HS-5 (cell line): ENCODE results near the gene ASS1.
"Not testable (repeated sequence)": the region's sequence is repeated elsewhere in the genome, so short reads cannot be mapped to it uniquely, and the experiment has no call there.

ENCODE experiments used
- DNase-seq: peaks from one replicate; pipeline ENCODE4 v3.0.0-alpha.2; 2012; ENCODE audit warnings: low read depth

ASS1 gene

DNA sequence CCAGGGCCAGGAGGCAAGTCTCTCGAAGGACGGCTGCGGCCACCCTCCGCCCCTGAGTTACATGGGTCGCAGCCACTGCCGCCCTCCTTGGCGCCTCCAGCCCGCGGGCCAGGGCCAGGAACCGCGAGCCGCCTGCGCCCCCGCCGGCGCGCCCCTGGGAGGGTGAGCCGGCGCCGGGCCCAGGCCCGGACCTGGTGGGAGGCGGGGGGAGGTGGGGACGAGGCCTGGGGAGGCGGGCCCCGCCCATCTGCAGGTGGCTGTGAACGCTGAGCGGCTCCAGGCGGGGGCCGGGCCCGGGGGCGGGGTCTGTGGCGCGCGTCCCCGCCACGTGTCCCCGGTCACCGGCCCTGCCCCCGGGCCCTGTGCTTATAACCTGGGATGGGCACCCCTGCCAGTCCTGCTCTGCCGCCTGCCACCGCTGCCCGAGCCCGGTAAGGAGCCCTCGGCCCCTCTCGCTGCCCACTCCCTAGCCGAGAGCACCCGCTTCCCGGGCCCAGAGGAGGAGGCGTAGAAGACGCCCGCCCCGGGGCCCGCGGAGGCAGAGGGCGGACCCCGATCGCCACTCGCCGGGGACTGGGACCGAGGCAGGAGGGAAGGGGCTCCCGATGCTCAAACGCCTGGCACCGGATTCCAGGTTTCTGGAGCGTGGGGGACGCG is at the start of gene ASS1:
Gene ASS1, plus strand, starts transcription at position 397 of the 657 bp plus-strand sequence. CDS start 7,268 bp downstream, outside the sequence.
- no peak for DNase-seq

DNA sequence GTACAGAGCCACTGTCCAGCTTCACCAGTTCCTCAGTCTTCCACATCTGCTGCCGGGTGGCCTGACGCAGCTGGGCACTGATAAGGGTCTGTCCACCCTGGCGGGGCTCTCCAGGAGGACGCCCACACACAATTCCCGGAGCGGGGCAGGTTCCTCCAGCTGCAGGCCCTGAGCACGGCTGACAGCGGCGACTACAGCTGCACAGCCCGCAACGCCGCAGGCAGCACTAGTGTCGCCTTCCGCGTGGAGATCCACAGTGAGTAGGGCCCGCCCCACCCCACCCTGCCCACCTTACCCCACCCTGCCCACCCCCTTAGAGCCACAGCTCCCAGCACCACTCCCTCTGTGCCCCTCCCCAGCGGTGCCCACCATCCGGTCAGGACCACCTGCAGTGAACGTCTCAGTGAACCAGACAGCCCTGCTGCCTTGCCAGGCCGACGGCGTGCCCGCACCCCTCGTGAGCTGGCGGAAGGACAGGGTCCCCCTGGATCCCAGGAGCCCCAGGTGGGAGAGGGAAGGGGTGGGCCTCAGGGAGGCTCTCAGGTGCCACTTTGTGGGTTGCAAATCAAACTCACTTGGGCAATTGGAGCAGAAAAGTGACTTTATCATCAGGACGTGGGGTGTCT is 48.8 kb upstream of the ASS1 start:
- DNase-seq, result no peak

DNA sequence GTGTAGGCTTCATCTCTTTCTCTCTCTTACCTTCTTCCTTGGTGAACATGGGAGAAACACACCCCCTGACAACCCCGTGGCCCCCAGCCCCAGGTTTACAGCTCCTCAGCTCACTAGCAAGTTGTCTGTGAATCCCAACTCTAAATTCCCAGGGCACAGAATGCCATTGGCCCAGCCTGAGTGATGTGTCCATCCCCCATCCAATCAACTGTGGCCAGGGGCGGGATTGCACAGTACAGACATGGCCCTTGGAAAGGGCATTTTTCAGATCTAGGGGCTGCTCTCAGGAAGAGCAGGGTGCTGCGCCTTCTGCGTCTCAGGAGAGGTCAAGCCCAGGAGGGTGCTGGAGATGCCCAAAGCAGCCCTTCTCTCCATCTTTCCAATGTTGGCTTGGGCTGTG is 48.2 kb upstream of the ASS1 start:
- no peak for DNase-seq

DNA sequence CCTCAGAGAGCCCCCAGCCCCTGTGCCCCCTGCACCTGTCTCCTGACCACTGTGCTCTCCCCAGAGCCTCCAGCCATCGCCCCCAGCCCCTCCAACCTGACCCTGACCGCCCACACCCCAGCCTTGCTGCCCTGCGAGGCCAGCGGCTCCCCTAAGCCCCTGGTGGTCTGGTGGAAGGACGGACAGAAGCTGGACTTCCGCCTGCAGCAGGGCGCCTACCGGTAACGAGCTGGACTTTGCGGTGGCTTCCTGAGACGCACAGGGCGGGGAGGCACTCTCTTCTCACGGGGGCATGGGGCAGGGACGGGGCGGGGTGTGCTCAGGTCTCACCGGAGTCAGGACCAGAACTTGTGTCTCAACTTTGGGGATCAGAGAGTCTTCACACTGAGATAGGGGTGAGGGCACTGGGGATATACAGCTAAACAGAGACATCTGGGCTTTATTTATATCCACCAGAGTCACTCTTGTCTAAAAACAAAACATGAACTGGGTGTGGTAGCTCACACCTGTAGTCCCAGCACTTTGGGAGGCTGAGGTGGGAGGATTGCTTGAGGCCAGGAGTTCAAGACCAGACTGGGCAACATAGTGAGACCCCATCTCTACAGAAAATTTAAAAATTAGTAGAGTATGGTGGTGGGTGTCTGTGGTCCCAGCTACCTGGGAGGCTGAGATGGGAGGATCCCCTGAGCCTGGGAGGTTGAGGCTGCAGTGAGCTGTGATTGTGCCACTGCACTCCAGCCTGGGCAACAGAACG is 46.1 kb upstream of the ASS1 start:
- DNase-seq, result no peak

DNA sequence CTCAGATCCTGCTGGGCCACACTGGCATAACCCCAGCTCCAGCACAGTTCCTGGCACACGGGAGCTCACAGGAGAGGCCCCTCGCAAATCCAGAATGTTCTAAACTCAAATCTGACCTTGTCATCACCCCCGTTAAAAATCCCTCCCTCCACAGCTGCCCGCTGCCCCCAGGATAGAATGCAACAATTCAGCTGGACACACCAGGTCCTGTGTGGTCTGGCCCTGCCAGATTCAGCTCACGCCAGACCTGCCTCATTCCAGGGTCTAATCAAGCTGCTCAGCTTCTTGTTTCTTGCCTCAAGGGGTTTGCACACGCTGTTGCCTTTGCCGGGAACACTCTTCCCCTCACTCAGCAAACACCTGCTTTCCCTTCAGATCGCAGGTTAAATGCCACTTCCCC is 45.0 kb upstream of the ASS1 start:
- no peak for DNase-seq

DNA sequence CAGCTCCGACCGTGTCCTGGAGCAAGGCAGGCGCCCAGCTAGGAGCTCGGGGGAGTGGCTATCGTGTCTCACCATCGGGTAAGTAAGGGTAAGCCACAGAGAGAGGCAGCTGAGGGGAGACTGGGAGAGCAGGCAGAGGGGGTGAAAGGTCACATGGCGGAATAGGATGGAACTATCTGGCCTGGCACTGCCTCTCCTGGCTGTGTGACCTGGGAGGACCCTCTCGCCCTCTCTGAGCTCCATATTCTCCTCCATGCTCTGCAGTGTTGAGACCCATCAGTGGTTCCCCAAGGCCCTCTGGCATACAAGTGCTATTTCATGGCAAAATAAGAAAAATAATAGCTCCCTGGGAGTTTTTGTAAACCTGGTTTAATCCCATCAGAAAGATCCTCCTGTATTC is 43.9 kb upstream of the ASS1 start:
- DNase-seq, result no peak

DNA sequence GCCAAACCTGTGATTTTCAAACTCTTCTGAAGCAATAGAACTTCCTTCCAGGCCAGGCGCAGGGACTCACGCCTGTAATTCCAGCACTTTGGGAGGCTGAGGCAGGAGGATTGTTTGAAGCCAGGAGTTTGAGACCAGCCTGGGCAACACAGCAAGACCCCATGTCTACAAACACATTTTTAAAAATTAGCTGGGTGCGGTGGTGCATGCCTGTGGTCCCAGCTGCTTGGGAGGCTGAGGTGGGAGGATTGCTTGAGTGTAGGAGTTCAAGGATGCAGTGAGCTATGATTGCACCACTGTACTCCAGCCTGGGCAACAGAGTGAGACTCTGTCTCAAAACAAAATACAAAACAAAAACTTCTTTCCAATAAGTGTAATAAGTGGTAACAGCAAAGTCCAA is 43.0 kb upstream of the ASS1 start:
- not testable (repeated sequence) for DNase-seq

DNA sequence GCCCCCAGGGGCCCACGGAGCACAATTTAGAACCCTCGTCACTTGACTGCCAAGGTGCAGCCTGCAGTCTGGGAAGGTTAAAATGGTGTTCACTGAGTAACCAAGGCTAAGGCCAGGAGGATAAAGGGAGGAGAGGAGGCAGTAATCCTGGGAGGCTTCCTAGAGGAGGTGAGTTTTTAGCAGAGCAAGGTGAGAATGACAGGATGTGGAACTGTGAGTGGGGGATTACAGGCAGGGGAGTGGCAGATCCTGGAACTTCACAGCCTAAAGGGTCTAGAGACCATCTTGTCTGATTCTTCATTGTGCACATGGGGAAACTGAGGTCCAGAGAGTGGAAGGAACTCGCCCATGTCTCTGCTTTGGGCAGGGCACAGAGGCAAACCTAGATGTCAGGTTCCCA is 42.5 kb upstream of the ASS1 start:
- no peak for DNase-seq

DNA sequence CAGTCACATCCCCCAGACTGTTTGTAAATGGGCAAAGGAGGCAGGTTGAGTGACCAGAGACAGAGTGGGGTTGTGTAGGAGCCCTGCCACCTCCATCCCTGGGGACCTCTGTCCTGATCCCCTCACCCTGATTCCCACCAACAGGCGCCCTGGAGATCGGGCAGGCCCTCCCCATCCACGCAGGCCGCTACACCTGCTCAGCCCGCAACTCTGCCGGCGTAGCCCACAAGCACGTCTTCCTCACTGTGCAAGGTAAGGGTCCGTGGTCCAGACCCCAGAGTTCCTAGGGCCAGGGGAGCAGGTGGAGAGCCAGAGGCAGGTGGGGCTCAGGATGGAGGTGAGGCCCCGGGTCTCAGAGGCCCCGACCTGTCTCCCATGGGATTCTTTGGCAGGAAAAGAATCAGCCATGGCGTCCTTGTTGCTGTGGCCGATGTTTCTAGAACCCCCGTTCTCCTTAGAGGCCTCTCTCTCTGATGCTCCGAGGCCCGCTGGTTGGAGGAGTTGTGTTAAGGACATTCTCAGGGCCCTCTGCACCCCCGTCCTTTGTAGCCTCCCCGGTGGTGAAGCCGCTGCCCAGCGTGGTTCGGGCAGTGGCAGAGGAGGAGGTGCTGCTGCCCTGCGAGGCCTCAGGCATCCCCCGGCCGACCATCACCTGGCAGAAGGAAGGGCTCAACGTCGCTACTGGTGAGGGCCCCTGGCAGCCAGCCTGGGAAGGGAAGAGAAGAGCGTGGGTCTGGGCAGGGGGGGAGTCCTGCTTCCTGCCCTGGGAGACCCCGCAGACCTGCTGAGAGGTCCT is 41.9 kb upstream of the ASS1 start:
- DNase-seq, result no peak

DNA sequence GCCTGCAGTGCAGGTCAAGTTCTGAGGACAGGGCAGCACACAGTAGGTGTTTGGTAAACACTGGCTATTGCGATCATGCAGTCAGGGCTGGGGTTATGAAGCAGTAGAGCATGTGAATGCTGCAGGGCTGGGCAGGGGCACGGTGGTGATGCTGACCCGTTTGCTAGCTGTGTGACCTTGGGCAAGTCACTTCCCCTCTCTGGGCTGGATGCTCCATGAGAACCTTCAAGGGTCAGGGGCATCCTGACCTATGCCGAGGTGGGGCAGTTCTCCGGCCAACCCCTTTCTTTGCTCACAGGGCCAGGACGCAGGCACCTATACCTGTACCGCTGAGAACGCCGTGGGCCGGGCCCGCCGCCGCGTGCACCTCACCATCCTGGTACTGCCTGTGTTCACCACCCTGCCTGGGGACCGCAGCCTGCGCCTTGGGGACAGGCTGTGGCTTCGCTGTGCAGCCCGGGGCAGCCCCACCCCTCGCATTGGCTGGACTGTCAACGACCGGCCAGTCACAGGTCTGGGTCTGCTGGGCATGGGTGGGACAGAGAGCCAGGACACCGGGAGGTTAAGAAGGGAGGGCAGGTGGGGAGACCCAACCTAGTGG is 39.0 kb upstream of the ASS1 start:
- DNase-seq, result no peak

DNA sequence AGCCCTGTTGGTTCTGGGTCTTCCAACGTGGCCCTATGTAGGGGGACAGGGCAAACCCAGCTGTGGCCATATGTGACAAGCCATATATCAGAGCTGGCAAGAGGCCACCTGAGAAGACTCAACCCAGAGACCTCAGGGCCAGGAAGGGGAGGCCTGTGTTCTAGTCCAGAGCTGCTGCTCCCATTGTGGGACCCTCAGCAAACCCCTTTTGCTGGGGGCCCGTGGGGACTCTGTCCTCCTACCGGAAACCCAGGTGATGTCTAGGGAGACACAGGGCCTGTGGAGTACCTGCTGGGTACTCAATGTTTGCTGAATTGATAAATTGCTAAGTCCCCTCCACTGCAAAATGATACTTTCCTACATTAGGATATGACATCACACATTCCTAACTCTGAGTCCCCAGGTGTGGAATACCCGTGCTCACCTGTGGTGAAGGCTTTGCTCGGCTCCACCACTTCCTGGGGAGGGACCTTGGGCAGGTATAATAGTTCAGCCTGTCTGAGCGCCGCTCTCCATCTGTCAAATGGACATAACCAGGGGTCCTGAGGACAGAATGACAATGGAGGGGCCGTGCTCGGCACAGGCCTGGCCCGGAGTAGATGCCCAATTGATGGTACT is 38.4 kb upstream of the ASS1 start:
- DNase-seq, result no peak

DNA sequence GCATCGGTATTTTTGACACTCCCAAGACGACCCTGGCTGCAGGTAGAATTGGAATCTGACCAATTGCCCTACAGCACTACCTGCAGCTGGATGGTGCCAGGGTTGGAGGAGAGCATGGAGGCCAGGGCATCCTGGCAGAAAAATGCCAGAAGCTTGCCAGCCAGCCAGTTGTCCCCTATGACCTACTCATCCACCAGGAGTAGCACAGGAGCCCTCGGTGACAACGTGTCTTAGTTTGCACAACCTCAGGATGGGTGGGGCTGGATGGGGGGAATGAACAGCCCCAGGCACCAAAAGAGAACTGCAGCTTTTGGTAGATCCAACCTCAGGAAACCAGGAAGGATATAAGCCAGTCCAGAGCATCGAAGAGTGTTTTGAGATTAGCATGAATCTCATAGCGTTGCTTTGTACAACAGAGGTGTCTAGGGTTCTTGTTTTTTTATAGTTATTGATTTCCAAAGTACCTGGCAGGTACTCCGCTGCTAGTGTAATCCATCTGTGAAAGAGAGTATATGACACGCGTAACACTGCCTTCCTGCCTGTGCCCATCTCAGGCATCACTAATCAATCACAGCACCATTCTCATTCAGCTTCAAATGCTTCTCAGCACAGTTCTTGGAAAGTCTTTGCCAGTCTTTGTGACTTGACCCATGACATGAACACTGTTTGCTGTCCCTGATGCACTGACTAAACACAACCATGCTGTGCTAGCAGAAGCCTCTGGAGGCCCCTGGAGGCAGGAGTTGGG is 36.7 kb upstream of the ASS1 start:
- DNase-seq, result no peak

DNA sequence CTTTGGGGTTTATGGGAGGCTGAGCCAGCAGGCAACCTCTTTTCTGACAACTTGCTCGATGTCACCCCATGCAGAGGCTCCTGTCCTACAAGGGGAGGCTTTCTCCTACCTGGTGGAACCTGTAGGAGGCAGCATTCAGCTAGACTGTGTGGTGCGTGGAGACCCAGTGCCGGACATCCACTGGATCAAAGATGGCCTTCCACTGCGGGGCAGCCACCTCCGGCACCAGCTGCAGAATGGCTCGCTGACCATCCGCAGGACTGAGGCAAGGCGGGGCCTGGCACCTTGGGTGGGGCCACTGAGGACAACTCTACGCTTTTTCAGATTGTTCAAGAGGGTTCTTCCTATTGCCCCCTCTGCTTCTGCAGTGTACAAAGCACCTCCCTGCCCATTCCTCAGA is 36.1 kb upstream of the ASS1 start:
- DNase-seq, result no peak

DNA sequence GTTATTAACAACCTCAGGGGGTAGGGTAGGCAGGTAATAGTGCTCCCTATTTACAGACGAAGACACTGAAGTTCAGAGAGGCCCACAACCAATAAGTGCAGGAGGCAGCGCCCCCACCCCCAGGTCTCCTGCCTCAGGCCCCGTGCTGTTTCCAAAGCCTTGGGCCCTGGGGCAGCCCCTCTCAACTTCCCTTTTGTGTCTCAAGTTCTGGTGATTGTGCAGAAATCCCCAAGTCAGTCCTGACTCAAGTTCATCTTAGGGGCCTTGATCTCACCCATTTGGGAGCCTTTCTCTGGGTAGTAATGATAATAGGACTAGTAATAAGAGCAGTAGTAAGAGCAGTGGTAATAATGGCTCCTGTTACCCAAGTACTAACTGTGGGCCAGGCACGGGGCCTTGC is 35.5 kb upstream of the ASS1 start:
- DNase-seq, result no peak

DNA sequence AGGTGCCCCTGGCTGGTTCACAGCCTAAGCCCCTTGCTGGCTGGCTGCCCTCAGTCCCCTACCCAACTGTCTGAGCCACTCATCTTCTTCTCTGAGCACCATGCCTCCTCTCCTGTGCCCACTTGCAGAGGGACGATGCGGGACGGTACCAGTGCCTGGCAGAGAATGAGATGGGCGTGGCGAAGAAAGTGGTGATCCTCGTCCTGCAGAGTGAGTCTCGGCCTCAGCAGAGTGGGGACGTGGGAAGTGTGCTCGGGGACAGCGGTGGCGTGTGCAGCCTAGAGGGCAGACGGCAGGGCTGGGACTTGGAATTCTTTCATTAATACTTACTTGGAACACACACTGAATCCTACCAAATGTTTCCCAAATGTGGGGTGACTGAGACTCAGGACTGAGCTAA is 34.3 kb upstream of the ASS1 start:
- DNase-seq, result no peak

DNA sequence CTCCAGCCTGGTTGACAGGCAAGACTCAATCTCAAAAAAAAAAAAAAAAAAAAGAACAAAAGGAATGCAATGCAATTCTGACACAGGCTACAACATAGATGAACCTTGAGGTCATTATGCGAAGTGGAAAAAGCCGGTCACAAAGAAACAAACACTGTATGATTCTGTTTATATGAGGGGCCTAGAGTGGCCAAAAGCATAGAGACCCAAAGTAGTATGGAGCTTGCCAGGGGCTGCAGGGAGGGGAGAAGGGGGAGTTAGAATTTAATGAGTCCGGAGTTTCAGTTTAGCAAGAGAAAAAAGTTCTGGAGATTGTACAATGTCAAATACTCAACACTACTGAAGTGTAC is 33.2 kb upstream of the ASS1 start:
- DNase-seq, result no peak

DNA sequence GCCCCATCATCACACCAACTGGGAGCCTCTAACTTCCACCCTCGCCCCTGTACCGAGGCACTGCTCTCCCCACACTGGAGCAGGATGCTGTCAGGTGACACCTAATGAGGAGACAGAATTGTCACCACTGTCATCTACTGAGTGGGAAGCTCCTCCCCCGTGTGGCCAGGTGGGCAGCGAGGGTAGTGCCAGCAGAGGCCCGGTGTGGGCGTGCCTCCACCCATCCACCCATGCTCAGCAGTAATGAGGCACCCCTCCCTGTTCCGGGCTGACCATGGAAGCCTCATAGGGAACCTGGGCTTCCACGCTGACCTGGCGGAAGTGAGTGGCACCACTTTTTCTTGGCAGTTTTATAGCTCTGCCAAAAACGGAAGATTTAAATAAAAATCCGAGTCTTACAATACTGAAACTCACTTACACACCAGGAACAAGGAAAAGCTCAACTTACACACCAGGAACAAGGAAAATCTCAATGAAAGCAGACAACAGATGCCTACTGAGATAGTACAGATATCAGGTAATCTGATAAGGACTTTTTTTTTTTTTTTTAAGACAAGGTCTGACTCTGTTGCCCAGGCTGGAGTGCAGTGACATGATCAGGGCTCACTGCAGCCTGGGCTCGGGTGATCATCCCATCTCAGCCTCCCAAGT is 30.6 kb upstream of the ASS1 start:
- no peak for DNase-seq

DNA sequence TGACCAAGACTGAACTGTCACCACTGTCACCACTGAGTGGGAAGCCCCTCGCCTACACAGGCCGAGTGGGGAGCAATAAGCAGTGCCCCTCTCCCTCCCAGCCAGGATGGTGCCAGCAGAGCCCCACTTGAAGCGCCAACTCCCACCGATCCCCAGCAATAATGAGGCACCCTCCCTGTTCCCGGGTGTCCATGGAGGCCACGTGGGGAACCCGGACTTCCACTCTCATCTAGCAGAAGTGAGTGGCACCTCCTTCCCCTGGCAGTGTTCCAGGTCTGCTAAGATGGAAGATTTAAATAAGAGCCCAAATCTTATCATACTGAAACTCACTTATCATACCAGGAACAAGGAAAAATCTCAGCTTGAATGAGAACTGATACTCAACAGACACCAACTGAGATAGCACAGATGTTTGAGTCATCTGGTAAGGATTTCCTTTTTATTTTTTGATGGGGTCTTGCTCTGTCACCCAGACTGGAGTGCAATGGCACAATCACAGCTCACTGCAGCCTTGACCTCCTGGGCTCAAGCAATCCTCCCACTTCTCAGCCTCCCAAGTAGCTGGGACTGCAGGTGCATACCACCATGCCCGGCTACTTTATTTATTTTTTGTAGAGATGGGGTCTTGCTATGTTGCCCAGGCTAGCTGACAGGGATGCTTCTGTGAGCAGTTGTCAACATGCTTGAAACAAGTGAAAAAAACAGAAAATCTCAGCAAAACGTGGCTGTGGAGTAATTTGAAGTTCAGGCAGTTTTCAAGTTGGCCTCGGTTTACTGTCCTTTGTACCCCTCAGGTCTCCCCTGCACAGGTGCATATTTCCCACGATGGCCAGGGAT is 29.6 kb upstream of the ASS1 start:
- no peak for DNase-seq

DNA sequence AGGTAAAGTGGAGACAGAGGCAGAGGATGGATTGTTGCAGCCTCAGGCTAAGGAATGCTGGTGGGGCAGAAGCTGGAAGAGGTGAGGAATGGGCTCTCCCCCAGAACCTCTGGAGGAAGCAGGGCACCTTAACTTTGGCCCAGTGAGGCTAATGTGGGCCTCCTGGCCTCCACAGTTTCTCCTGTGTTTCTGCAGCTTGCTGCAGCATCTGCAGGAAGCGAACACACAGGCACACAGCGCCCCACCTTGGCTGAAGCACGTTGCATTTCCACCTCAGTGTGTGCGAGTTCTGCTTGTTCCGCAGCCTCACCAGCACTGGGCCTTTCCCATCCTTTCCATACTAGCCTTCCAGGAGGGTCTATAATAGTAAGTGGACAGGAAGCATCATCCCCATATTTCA is 27.2 kb upstream of the ASS1 start:
- no peak for DNase-seq

DNA sequence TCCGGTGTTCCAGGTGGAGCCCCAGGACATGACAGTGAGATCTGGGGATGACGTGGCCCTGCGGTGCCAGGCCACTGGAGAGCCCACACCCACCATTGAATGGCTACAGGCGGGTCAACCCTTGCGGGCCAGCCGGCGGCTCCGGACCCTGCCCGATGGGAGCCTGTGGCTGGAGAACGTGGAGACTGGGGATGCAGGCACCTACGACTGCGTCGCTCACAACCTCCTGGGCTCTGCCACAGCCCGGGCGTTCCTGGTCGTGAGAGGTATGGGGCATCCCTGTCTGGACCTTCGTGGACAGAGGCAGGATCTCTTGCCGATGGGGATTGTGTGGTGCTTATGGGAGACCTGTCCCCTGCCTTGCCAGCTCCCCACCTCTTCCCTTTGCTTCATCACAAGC is 26.0 kb upstream of the ASS1 start:
- no peak for DNase-seq
